Vagina (tissue), 2 donors: ENCODE results near the gene TRAPPC1.

ENCODE experiments used
- POLR2A ChIP-seq, 2 donors: fragments of 450-650 bp; IDR thresholded peaks; one replicate each; pipeline ENCODE4 v1.6.1; 2017; ENCODE audit warnings: antibody characterized with exemption in 2 of 2, mild to moderate bottlenecking in 2 of 2, moderate library complexity in 2 of 2
- TF ChIP-seq, protein P1 (sequence below), 3 experiments: fragments of 450-650 bp in 2 of 3; fragments of 200-600 bp in 1 of 3; sonication (generic) in 1 of 3; IDR thresholded peaks; one replicate each; pipeline ENCODE4 v1.5.1; 2017 to 2019; ENCODE audit warnings: antibody characterized with exemption in 3 of 3, mild to moderate bottlenecking in 2 of 3, moderate library complexity in 2 of 3

- TF ChIP-seq, protein P1, sequence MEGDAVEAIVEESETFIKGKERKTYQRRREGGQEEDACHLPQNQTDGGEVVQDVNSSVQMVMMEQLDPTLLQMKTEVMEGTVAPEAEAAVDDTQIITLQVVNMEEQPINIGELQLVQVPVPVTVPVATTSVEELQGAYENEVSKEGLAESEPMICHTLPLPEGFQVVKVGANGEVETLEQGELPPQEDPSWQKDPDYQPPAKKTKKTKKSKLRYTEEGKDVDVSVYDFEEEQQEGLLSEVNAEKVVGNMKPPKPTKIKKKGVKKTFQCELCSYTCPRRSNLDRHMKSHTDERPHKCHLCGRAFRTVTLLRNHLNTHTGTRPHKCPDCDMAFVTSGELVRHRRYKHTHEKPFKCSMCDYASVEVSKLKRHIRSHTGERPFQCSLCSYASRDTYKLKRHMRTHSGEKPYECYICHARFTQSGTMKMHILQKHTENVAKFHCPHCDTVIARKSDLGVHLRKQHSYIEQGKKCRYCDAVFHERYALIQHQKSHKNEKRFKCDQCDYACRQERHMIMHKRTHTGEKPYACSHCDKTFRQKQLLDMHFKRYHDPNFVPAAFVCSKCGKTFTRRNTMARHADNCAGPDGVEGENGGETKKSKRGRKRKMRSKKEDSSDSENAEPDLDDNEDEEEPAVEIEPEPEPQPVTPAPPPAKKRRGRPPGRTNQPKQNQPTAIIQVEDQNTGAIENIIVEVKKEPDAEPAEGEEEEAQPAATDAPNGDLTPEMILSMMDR (IDR thresholded peaks at IDR 0.05) = no peak
- TF ChIP-seq POLR2A (IDR thresholded peaks at IDR 0.05) = no peak
Observed at GRCh38 chr17:7935859-7936258, 4.1 kb upstream of the TRAPPC1 start.
